A673 (cell line): ENCODE results near the gene CNIH4. TPM values are rescaled to one million over a fixed set of nuclear protein-coding genes. Genes with fewer than 3 reads are reported as not detected.

Source experiments
- BruUV-seq: library from RNA; stranded (reverse); fragments of 400-500 nt; replicated peaks from 2 replicates; lab custom pipeline; 2021; lab: Mats Ljungman, UMichigan
- CTCF ChIA-PET: fragments of 300-600 bp; sonication (Branson Sonifier 250); formaldehyde crosslinking; loops from one replicate; lab custom pipeline; 2022; ENCODE audit warnings: antibody characterized with exemption; lab: Charles Lee
- POLR2A ChIA-PET: fragments of 300-600 bp; sonication (Branson Sonifier 250); formaldehyde crosslinking; loops from one replicate; lab custom pipeline; 2022; ENCODE audit warnings: antibody characterized with exemption; ENCODE audit not compliant: low non-redundant PET; lab: Charles Lee
- DNase-seq: peaks from one replicate; pipeline ENCODE4 v3.0.0-alpha.2; 2015; ENCODE audit warnings: low spot score
- H3K27ac ChIP-seq: fragments of 200-600 bp; sonication (generic); 2 replicates; pipeline ENCODE4 v1.5.1; 2016; ENCODE audit warnings: mixed run types, low read depth, mild to moderate bottlenecking, mixed read lengths, antibody characterized with exemption, low read length; ENCODE audit not compliant: poor library complexity, severe bottlenecking
- H3K27me3 ChIP-seq: fragments of 200-600 bp; sonication (generic); replicated peaks from 2 replicates; pipeline ENCODE4 v1.6.1; 2017; ENCODE audit warnings: mixed run types, low read depth, mild to moderate bottlenecking, mixed read lengths, antibody characterized with exemption, low read length; ENCODE audit not compliant: insufficient read depth, poor library complexity
- H3K36me3 ChIP-seq: fragments of 200-600 bp; sonication (generic); 2 replicates; pipeline ENCODE4 v1.6.1; 2016; ENCODE audit warnings: mixed run types, mild to moderate bottlenecking, mixed read lengths, antibody characterized with exemption, low read length; ENCODE audit not compliant: insufficient read depth, poor library complexity, severe bottlenecking
- H3K4me1 ChIP-seq: fragments of 200-600 bp; sonication (generic); 2 replicates; pipeline ENCODE4 v1.6.1; 2017; ENCODE audit warnings: mixed run types, mild to moderate bottlenecking, mixed read lengths, antibody characterized with exemption, low read length; ENCODE audit not compliant: insufficient read depth, poor library complexity, severe bottlenecking
- H3K4me3 ChIP-seq: fragments of 200-600 bp; sonication (generic); 2 replicates; pipeline ENCODE4 v1.5.1; 2016; ENCODE audit warnings: low read depth, mixed run types, mild to moderate bottlenecking, mixed read lengths, low read length; ENCODE audit not compliant: poor library complexity, severe bottlenecking
- H3K9me3 ChIP-seq: fragments of 200-600 bp; sonication (generic); 2 replicates; pipeline ENCODE4 v1.6.1; 2016; ENCODE audit warnings: mixed run types, low read depth, mild to moderate bottlenecking, mixed read lengths, antibody characterized with exemption, low read length; ENCODE audit not compliant: poor library complexity, severe bottlenecking
- CTCF ChIP-seq: fragments of 300-800, 200-600 bp; sonication (generic); conservative IDR thresholded peaks from 2 replicates; pipeline ENCODE4 v1.5.1; 2017; ENCODE audit warnings: low read depth, mild to moderate bottlenecking, antibody characterized with exemption, low read length, moderate library complexity, mixed read lengths
- EZH2 ChIP-seq: fragments of 200-600 bp; sonication (generic); IDR thresholded peaks from 2 replicates; pipeline ENCODE4 v1.6.1; 2017; ENCODE audit warnings: borderline replicate concordance, low read depth, mild to moderate bottlenecking, mixed read lengths, antibody characterized with exemption, low read length; ENCODE audit not compliant: poor library complexity, severe bottlenecking
- intact Hi-C: fragments of 100-400 bp; cut with micrococcal nuclease; formaldehyde crosslinking; loops from one replicate; pipeline ENCODE4 v1.10.0; 2022; ENCODE audit not compliant: unreplicated experiment
- total RNA-seq: library from RNA; stranded (reverse); gene quantifications from 2 replicates; pipeline ENCODE4 v1.2.3, GENCODE V29; 2021

The CNIH4 gene
- total RNA-seq, 1 experiment from 2014 or later, result 79.9 TPM

DNA sequence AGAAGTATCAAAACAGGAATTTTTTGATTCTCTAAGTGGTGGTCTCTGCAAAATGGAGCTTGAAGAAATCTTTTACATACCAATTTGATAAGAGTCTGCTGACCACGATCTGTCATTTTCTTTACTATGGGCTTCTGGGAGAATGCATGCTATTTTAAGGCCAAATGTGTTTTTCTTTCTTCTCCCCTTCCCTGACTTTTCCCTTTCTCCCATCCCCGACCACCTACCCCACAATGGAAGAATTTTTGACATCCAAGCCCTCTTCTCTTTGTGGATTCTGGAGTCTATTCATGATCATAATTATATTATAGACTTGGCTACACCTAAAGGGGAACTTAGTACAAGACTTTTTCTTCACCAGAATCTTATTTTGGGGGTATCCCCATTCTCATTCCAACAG is 31.3 kb downstream of the CNIH4 start:
- peaks cover 63% of the 10 kb centered on the region for H3K36me3 ChIP-seq

DNA sequence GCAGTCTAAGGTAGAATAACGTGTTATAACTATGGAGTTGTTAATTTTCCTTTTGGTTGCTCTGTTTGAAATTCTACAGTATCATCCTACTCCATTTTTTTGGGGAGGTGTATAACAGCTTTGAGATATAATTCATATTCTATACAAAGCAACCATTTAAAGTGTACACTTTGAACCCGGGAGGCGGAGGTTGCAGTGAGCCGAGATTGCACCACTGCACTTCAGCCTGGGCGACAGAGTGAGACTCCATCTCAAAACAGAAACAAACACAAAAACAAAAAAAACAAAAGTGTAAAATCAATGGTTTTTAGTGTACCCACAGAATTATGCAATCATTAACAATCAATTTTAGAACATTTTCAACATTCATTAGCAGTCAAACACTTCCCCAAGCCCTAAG is 33.8 kb downstream of the CNIH4 start:
- no peaks in the 10 kb centered on the region for H3K9me3 ChIP-seq
- H3K27me3 ChIP-seq, result no peaks in the 10 kb centered on the region
- H3K4me3 ChIP-seq, result no peak overlapping the region
- no peaks in the 10 kb centered on the region for H3K4me1 ChIP-seq
- ChIA-PET POLR2A (no interaction called here), CTCF (no interaction called here)
- BruUV-seq, result no TSS peak
- H3K36me3 ChIP-seq, result peaks cover 87% of the 10 kb centered on the region
- DNase-seq, result no peak
- intact Hi-C loops, result no loop called here
- no peak for TF ChIP-seq CTCF
- no peak for TF ChIP-seq EZH2
- no peak overlapping the region for H3K27ac ChIP-seq

More for the DNA sequence above, 31.3 kb downstream of the CNIH4 start:
- no peaks in the 10 kb centered on the region for H3K9me3 ChIP-seq
- intact Hi-C loops, result no loop called here
- H3K4me3 ChIP-seq, result no peak overlapping the region
- ChIA-PET CTCF (no interaction called here), POLR2A (no interaction called here)
- no peaks in the 10 kb centered on the region for H3K4me1 ChIP-seq
- H3K27ac ChIP-seq, result no peak overlapping the region
- H3K27me3 ChIP-seq, result no peaks in the 10 kb centered on the region
- TF ChIP-seq EZH2 (no peak), CTCF (no peak)
- no TSS peak for BruUV-seq
- DNase-seq, result no peak

DNA sequence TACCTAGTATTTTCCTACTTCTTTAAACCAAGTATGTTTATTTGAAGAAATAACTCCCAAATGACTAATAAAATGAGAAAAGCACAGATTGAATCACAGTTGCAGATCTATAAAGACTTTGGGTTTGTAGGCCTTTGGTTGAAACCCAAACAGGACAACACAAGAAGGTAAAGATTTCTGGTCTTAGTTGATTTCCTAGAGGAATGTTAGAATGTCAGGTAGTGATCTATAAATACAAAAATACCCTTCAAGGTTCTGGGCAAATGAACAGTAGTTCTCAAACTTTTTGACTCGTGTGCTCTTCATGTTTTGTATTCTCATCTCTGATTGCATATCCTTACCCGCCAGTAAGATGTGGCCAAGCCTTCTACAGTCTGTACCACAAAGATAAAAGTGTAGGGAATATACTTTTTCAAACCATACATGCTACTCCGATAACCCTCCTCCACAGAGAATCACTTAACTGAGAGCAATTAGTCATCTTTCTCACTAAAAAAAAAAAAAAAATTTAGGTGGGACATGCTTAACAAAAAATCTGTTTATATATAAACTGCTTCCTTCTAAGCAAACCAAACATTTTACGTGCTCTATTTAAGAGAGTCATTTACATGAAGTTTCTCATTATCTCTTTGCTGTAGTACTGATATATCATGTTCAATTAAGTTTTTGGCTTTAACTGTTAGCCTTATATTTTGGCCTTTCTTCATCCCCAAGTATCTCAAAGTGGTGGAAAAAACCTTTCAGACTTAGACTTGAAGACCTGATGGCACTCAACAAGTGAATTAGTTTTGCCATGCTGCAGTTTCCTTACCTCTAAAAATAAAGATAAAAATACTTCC is 36.0 kb downstream of the CNIH4 start:
- Histone ChIP-seq H3K27ac (no peak overlapping the region), H3K4me1 (no peaks in the 10 kb centered on the region), H3K4me3 (no peak overlapping the region), H3K36me3 (peaks cover 95% of the 10 kb centered on the region), H3K9me3 (no peaks in the 10 kb centered on the region), H3K27me3 (no peaks in the 10 kb centered on the region)
- intact Hi-C loops, result no loop called here
- CTCF ChIA-PET, result no interaction called here
- POLR2A ChIA-PET, result no interaction called here
- BruUV-seq, result no TSS peak
- no peak for TF ChIP-seq CTCF
- no peak for TF ChIP-seq EZH2
- no peak for DNase-seq
